ENCODE results near the gene INPP5F. TPM values are rescaled to one million over a fixed set of nuclear protein-coding genes. Genes with fewer than 3 reads are reported as not detected.

The INPP5F gene
- total and polyA plus RNA-seq, 9 of the 15 experiments (the other 6 are each of a cell fraction or from before 2014, with no cell fraction given) = 1.6 to 7.3 (median 6.0) TPM

GRCh38 chr10:119688033-119688508 is 37.8 kb upstream of the INPP5F start (continued):
- 0 out of 2 replicates have a peak, but pooled peaks have one; percentile 11 for TF ChIP-seq ZNF280B (CRISPR knock-in tag; IDR thresholded peaks at IDR 0.05)
- no peak for TF ChIP-seq U2AF1 (optimal IDR thresholded peaks at IDR 0.05; ENCODE audit: low read depth, low read length)
- TF ChIP-seq ZSCAN32 (CRISPR knock-in tag; IDR thresholded peaks at IDR 0.05) = peak; percentile 61; the same call in 1 of the 2 replicates
- TF ChIP-seq ZNF175 (CRISPR knock-in tag; IDR thresholded peaks at IDR 0.05; ENCODE audit: low read depth) = peak; percentile 88
- TF ChIP-seq SMAD4 (CRISPR knock-in tag; conservative IDR thresholded peaks at IDR 0.05) = peak; percentile 86
- peak in 1 of 2 experiments; percentile 66; a peak in 2 of 4 replicates for TF ChIP-seq MAZ (CRISPR knock-in tag; conservative IDR thresholded peaks at IDR 0.05 in 1 of 2, IDR thresholded peaks at IDR 0.05 in 1 of 2)
- peak; percentile 91 for TF ChIP-seq ZNF449 (CRISPR knock-in tag; IDR thresholded peaks at IDR 0.05)
- TF ChIP-seq ZBTB8A (IDR thresholded peaks at IDR 0.05; ENCODE audit: partially characterized antibody) = no peak
- TF ChIP-seq MECOM (CRISPR knock-in tag; IDR thresholded peaks at IDR 0.05) = peak; percentile 65; the same call in 1 of the 2 replicates
- TF ChIP-seq PATZ1 (CRISPR knock-in tag; IDR thresholded peaks at IDR 0.05; ENCODE audit: borderline replicate concordance) = peak; percentile 86; the same call in 1 of the 2 replicates
- no peak for TF ChIP-seq CHD2 (IDR thresholded peaks at IDR 0.05; ENCODE audit: low read depth, low read length)
- peak; percentile 87 for TF ChIP-seq BCL6 (CRISPR knock-in tag; IDR thresholded peaks at IDR 0.05)
- TF ChIP-seq ZBED1 (IDR thresholded peaks at IDR 0.05) = no peak
- 0 out of 2 replicates have a peak, but pooled peaks have one; percentile 69 for TF ChIP-seq ELF2 (CRISPR knock-in tag; IDR thresholded peaks at IDR 0.05)
- TF ChIP-seq TEAD2 (tag; IDR thresholded peaks at IDR 0.05) = peak; percentile 91
- TF ChIP-seq ZNF589 (CRISPR knock-in tag; IDR thresholded peaks at IDR 0.05; ENCODE audit: low read depth) = peak; percentile 94
- peak; percentile 86 for TF ChIP-seq NFXL1 (CRISPR knock-in tag; IDR thresholded peaks at IDR 0.05)
- TF ChIP-seq TSHZ1 (CRISPR knock-in tag; IDR thresholded peaks at IDR 0.05) = peak; percentile 75; the same call in 1 of the 2 replicates
- TF ChIP-seq ZNF134 (CRISPR knock-in tag; conservative IDR thresholded peaks at IDR 0.05) = peak; percentile 79
- TF ChIP-seq ZNF263 (CRISPR knock-in tag; IDR thresholded peaks at IDR 0.05; ENCODE audit: borderline replicate concordance) = no peak
- no peak for TF ChIP-seq SIRT6 (IDR thresholded peaks at IDR 0.05; ENCODE audit: low read depth, low read length)

Data from K562 (cell line).